HepG2 (cell line): ENCODE results near the gene GDPD4. TPM values are rescaled to one million over a fixed set of nuclear protein-coding genes. Genes with fewer than 3 reads are reported as not detected.

Source experiments
- IRF2 ChIP-seq: IDR thresholded peaks from 2 replicates; pipeline ENCODE4 v1.6.1; 2018; ENCODE audit warnings: missing genetic modification reagents, missing compliant biosample characterization
- KDM5B ChIP-seq: sonication (generic); formaldehyde crosslinking; IDR thresholded peaks from 2 replicates; pipeline ENCODE4 v1.4.0; 2020; ENCODE audit warnings: missing genetic modification reagents, mild to moderate bottlenecking, borderline replicate concordance
- RAD21 ChIP-seq: fragments of 450-650 bp; formaldehyde crosslinking; IDR thresholded peaks from 2 replicates; pipeline ENCODE4 v1.5.0; 2020; ENCODE audit warnings: mild to moderate bottlenecking
- SNAI1 ChIP-seq: sonication (generic); formaldehyde crosslinking; IDR thresholded peaks from 2 replicates; pipeline ENCODE4 v1.5.0; 2020; ENCODE audit warnings: mild to moderate bottlenecking, missing genetic modification reagents, borderline replicate concordance
- ZNF460 ChIP-seq: sonication (generic); formaldehyde crosslinking; IDR thresholded peaks from 2 replicates; pipeline ENCODE4 v1.5.1; 2020; ENCODE audit warnings: missing genetic modification reagents, mild to moderate bottlenecking, borderline replicate concordance
- ZNF879 ChIP-seq: sonication (generic); formaldehyde crosslinking; IDR thresholded peaks from 2 replicates; pipeline ENCODE4 v1.8.1; 2023; ENCODE audit warnings: missing genetic modification reagents
- polyA plus RNA-seq, 8 experiments: library from polyadenylated mRNA; depleted of rRNA in 3 of 8; stranded (reverse) in 7 of 8; unstranded in 1 of 8; fragments of >200 nt; fragmentation: Illumina TruSeq in 4 of 8; extraction: Trizol in 4 of 8; gene quantifications; 2 replicates each; pipeline versions ENCODE4 v1.2.1 to v1.2.3, GENCODE V29; 2011 to 2016; ENCODE audit warnings: low read depth in 4 of 8, missing spikeins in 1 of 8, mixed read lengths in 1 of 8; ENCODE audit not compliant: insufficient read depth in 1 of 8
- total RNA-seq, 5 experiments: library from RNA; depleted of rRNA; stranded (reverse); fragments of >200 nt; fragmentation: Illumina TruSeq; extraction: Trizol; gene quantifications; 2 replicates each; pipeline ENCODE4 v1.2.3, GENCODE V29; 2016; ENCODE audit warnings: low read depth in 1 of 5
- TF ChIP-seq, protein P1 (sequence below): sonication (generic); formaldehyde crosslinking; IDR thresholded peaks from 2 replicates; pipeline ENCODE4 v1.8.0; 2022; ENCODE audit warnings: mild to moderate bottlenecking, missing genetic modification reagents, moderate library complexity
- TF ChIP-seq, protein P2 (sequence below): sonication (generic); formaldehyde crosslinking; IDR thresholded peaks from 2 replicates; pipeline ENCODE4 v1.5.0; 2020; ENCODE audit warnings: missing genetic modification reagents
- TF ChIP-seq, protein P3 (sequence below): sonication (generic); formaldehyde crosslinking; IDR thresholded peaks from 2 replicates; pipeline ENCODE4 v1.8.0; 2022; ENCODE audit warnings: mild to moderate bottlenecking, missing genetic modification reagents, borderline replicate concordance
- TF ChIP-seq, protein P4 (sequence below): IDR thresholded peaks from 2 replicates; pipeline ENCODE4 v1.6.1; 2016; ENCODE audit warnings: missing compliant biosample characterization, missing genetic modification reagents, borderline replicate concordance
- TF ChIP-seq, protein P5 (sequence below): sonication (generic); formaldehyde crosslinking; IDR thresholded peaks from 2 replicates; pipeline ENCODE4 v1.4.0; 2020; ENCODE audit warnings: missing genetic modification reagents
- TF ChIP-seq, protein P6 (sequence below): sonication (generic); formaldehyde crosslinking; IDR thresholded peaks from 2 replicates; pipeline ENCODE4 v1.4.0; 2020; ENCODE audit warnings: missing genetic modification reagents, mild to moderate bottlenecking, borderline replicate concordance
- TF ChIP-seq, protein P7 (sequence below): sonication (generic); formaldehyde crosslinking; IDR thresholded peaks from 2 replicates; pipeline ENCODE4 v1.4.0; 2020; ENCODE audit warnings: missing genetic modification reagents

GDPD4 gene
- total and polyA plus RNA-seq, 2 of the 13 experiments (the other 11 are each of a cell fraction or from before 2014, with no cell fraction given): not detected

DNA sequence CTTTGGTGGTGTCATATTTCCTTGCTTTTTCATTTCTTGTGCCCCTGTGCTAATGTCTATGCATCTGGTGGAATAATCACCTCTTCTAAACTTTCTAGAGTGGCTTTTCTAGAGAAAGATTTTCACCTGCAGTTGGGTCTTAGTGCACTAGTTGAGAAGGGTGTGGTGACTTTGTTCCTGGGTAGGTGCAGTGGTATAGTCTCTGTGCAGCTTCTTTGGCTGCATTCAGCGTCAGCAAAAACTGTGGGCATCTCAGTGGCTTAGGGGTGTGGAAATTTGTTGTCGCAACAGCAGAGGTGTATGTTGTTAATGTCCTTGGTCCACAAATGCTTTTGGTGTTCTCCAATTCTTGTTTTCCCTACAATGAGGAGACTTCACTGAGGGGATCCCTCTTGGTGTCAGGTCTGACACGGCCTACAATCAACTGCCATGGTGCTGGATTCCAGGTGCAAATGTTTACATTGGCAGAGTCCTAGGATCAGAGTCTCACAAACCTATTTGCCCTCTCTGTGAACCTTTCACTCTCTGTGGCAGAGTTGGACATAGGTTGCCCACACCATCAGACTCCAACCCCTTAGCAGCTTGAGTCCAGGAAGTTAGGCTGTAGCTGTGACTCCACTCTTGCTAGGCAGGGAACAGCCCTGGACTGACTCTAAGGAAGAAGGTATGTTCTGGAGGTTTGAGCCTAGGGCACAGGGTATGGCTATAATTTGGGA is 48.8 kb downstream of the GDPD4 start (continued):
- TF ChIP-seq, protein P1, sequence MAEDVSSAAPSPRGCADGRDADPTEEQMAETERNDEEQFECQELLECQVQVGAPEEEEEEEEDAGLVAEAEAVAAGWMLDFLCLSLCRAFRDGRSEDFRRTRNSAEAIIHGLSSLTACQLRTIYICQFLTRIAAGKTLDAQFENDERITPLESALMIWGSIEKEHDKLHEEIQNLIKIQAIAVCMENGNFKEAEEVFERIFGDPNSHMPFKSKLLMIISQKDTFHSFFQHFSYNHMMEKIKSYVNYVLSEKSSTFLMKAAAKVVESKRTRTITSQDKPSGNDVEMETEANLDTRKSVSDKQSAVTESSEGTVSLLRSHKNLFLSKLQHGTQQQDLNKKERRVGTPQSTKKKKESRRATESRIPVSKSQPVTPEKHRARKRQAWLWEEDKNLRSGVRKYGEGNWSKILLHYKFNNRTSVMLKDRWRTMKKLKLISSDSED: no peak
- TF ChIP-seq RAD21 (no peak), ZNF460 (no peak), SNAI1 (CRISPR knock-in tag) (no peak), IRF2 (CRISPR knock-in tag) (peak; percentile 42; the same call in 1 of the 2 replicates), ZNF879 (no peak), KDM5B (no peak)
- TF ChIP-seq, protein P2, sequence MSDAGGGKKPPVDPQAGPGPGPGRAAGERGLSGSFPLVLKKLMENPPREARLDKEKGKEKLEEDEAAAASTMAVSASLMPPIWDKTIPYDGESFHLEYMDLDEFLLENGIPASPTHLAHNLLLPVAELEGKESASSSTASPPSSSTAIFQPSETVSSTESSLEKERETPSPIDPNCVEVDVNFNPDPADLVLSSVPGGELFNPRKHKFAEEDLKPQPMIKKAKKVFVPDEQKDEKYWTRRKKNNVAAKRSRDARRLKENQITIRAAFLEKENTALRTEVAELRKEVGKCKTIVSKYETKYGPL: no peak
- TF ChIP-seq, protein P3, sequence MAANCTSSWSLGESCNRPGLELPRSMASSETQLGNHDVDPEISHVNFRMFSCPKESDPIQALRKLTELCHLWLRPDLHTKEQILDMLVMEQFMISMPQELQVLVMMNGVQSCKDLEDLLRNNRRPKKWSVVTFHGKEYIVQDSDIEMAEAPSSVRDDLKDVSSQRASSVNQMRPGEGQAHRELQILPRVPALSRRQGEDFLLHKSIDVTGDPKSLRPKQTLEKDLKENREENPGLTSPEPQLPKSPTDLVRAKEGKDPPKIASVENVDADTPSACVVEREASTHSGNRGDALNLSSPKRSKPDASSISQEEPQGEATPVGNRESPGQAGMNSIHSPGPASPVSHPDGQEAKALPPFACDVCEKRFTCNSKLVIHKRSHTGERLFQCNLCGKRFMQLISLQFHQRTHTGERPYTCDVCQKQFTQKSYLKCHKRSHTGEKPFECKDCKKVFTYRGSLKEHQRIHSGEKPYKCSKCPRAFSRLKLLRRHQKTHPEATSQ (CRISPR knock-in tag): no peak
- TF ChIP-seq, protein P4, sequence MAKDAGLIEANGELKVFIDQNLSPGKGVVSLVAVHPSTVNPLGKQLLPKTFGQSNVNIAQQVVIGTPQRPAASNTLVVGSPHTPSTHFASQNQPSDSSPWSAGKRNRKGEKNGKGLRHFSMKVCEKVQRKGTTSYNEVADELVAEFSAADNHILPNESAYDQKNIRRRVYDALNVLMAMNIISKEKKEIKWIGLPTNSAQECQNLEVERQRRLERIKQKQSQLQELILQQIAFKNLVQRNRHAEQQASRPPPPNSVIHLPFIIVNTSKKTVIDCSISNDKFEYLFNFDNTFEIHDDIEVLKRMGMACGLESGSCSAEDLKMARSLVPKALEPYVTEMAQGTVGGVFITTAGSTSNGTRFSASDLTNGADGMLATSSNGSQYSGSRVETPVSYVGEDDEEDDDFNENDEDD (CRISPR knock-in tag): no peak
- TF ChIP-seq, protein P5, sequence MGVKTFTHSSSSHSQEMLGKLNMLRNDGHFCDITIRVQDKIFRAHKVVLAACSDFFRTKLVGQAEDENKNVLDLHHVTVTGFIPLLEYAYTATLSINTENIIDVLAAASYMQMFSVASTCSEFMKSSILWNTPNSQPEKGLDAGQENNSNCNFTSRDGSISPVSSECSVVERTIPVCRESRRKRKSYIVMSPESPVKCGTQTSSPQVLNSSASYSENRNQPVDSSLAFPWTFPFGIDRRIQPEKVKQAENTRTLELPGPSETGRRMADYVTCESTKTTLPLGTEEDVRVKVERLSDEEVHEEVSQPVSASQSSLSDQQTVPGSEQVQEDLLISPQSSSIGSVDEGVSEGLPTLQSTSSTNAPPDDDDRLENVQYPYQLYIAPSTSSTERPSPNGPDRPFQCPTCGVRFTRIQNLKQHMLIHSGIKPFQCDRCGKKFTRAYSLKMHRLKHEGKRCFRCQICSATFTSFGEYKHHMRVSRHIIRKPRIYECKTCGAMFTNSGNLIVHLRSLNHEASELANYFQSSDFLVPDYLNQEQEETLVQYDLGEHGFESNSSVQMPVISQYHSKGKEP (CRISPR knock-in tag): no peak
- TF ChIP-seq, protein P6, sequence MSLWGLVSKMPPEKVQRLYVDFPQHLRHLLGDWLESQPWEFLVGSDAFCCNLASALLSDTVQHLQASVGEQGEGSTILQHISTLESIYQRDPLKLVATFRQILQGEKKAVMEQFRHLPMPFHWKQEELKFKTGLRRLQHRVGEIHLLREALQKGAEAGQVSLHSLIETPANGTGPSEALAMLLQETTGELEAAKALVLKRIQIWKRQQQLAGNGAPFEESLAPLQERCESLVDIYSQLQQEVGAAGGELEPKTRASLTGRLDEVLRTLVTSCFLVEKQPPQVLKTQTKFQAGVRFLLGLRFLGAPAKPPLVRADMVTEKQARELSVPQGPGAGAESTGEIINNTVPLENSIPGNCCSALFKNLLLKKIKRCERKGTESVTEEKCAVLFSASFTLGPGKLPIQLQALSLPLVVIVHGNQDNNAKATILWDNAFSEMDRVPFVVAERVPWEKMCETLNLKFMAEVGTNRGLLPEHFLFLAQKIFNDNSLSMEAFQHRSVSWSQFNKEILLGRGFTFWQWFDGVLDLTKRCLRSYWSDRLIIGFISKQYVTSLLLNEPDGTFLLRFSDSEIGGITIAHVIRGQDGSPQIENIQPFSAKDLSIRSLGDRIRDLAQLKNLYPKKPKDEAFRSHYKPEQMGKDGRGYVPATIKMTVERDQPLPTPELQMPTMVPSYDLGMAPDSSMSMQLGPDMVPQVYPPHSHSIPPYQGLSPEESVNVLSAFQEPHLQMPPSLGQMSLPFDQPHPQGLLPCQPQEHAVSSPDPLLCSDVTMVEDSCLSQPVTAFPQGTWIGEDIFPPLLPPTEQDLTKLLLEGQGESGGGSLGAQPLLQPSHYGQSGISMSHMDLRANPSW (CRISPR knock-in tag): no peak
- TF ChIP-seq, protein P7, sequence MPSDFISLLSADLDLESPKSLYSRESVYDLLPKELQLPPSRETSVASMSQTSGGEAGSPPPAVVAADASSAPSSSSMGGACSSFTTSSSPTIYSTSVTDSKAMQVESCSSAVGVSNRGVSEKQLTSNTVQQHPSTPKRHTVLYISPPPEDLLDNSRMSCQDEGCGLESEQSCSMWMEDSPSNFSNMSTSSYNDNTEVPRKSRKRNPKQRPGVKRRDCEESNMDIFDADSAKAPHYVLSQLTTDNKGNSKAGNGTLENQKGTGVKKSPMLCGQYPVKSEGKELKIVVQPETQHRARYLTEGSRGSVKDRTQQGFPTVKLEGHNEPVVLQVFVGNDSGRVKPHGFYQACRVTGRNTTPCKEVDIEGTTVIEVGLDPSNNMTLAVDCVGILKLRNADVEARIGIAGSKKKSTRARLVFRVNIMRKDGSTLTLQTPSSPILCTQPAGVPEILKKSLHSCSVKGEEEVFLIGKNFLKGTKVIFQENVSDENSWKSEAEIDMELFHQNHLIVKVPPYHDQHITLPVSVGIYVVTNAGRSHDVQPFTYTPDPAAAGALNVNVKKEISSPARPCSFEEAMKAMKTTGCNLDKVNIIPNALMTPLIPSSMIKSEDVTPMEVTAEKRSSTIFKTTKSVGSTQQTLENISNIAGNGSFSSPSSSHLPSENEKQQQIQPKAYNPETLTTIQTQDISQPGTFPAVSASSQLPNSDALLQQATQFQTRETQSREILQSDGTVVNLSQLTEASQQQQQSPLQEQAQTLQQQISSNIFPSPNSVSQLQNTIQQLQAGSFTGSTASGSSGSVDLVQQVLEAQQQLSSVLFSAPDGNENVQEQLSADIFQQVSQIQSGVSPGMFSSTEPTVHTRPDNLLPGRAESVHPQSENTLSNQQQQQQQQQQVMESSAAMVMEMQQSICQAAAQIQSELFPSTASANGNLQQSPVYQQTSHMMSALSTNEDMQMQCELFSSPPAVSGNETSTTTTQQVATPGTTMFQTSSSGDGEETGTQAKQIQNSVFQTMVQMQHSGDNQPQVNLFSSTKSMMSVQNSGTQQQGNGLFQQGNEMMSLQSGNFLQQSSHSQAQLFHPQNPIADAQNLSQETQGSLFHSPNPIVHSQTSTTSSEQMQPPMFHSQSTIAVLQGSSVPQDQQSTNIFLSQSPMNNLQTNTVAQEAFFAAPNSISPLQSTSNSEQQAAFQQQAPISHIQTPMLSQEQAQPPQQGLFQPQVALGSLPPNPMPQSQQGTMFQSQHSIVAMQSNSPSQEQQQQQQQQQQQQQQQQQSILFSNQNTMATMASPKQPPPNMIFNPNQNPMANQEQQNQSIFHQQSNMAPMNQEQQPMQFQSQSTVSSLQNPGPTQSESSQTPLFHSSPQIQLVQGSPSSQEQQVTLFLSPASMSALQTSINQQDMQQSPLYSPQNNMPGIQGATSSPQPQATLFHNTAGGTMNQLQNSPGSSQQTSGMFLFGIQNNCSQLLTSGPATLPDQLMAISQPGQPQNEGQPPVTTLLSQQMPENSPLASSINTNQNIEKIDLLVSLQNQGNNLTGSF (CRISPR knock-in tag): no peak
